Measurements from ENCODE around the gene ZNF521.

DNA sequence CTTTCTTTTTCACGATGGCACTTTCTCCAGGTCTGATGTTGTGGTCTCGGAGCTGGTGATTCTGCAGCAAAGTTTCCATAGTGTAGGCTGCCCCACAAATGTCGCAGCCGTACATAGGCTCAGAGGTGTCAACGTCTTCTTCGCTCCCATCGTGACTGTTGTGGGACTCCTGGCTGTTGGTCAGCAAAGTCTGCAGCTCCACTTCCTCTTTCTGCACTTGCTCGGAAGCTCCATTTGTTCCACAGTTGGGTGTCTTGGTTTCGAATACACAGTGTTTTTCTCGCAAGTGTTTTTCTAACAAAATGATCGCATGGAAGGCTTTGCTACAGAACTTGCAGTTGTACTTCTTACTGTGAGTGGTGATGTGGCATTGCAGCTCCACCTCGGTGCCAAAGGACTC, 126.8 kb downstream of the ZNF521 start:
- TF ChIP-seq SPI1 (IDR thresholded peaks at IDR 0.05; ENCODE audit: low read depth, low read length) (peak; percentile 88), POLR2A (IDR thresholded peaks at IDR 0.05; ENCODE audit: low read depth, low read length) (no peak), POLR2AphosphoS5 (IDR thresholded peaks at IDR 0.05; ENCODE audit: low read depth, low read length) (no peak), TAF1 (IDR thresholded peaks at IDR 0.05; ENCODE audit: low read depth, low read length) (no peak), PAX5 (IDR thresholded peaks at IDR 0.05; ENCODE audit: insufficient read depth, low read length, severe bottlenecking) (no peak)

Data from GM12891 (cell line).